ENCODE measurements around the gene PTPRK.

DNA sequence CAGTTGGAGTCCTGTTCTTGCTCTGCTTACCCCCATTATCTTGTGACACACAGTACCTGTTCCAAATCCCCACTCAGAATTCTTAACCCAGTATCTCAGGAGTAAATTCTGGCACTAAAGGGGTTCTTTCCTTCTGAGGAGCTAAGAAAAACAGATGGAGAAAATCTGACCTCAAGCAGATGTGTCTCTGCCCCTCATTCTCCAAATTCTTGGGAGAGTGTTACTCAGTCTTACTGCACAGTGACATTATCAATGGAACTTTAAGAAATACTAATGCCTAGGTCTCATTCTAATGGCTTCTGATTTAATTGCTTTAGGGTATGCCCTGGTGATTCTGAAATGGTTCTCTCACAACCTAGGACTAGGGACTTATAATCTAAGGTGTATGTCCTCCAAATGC lies 40.6 kb upstream of the PTPRK start:
- TF ChIP-seq, protein P1, sequence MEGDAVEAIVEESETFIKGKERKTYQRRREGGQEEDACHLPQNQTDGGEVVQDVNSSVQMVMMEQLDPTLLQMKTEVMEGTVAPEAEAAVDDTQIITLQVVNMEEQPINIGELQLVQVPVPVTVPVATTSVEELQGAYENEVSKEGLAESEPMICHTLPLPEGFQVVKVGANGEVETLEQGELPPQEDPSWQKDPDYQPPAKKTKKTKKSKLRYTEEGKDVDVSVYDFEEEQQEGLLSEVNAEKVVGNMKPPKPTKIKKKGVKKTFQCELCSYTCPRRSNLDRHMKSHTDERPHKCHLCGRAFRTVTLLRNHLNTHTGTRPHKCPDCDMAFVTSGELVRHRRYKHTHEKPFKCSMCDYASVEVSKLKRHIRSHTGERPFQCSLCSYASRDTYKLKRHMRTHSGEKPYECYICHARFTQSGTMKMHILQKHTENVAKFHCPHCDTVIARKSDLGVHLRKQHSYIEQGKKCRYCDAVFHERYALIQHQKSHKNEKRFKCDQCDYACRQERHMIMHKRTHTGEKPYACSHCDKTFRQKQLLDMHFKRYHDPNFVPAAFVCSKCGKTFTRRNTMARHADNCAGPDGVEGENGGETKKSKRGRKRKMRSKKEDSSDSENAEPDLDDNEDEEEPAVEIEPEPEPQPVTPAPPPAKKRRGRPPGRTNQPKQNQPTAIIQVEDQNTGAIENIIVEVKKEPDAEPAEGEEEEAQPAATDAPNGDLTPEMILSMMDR (conservative IDR thresholded peaks at IDR 0.05; ENCODE audit: low read depth, low read length): no peak
- no peak for TF ChIP-seq EZH2 (IDR thresholded peaks at IDR 0.05; ENCODE audit: low read length, unreplicated experiment)
- TF ChIP-seq EZH2phosphoT487 (IDR thresholded peaks at IDR 0.05; ENCODE audit: borderline replicate concordance, low read length): no peak

Data from PC-3 (cell line).